GM18505 (cell line): ENCODE measurements around the gene ADAM11.

Experiments used
- ATAC-seq: cut with Tn5 transposase; IDR thresholded peaks from one replicate; pipeline ENCODE4 v1.9.1; 2021; ENCODE audit not compliant: unreplicated experiment
- POLR2A ChIP-seq: IDR thresholded peaks from 4 replicates; pipeline ENCODE4 v1.6.1; 2011; ENCODE audit warnings: borderline replicate concordance; ENCODE audit not compliant: insufficient read depth, insufficient read length; ENCODE audit errors: extremely low read depth

ADAM11 gene

GRCh38 chr17:44830359-44831288 is 71.8 kb downstream of the ADAM11 start:
- TF ChIP-seq POLR2A, result no peak
- no peak for ATAC-seq

GRCh38 chr17:44831371-44831770 is 72.6 kb downstream of the ADAM11 start:
- ATAC-seq, result no peak
- TF ChIP-seq POLR2A, result no peak
